Hematopoietic multipotent progenitor cell treated with erythropoietin and hydrocortisone succinate and interleukin-3 and kit ligand, for 17 days (in vitro differentiated cells): ENCODE results near the gene FHIT.
"Not testable (repeated sequence)": the region's sequence is repeated elsewhere in the genome, so short reads cannot be mapped to it uniquely, and the experiment has no call there.

ENCODE experiments used
- DNase-seq: peaks from one replicate; pipeline ENCODE4 v3.0.0-alpha.2; 2015; ENCODE audit warnings: low spot score

Gene FHIT

DNA sequence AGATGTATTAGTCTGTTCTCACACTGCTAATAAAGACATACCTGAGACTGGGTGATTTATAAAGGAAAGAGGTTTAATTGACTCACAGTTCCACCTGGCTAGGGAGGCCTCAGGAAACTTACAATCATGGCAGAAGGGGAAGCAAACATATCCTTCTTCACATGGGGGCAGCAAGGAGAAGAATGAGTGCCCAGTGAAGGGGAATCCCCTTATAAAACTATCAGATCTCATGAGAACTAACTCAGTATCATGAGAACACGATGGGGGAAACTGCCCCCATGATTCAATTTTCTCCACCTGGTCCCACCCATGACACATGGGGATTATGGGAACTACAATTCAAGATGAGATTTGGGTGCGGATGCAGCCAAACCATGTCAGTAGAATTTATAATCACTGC, 1316.7 kb downstream of the FHIT start:
- not testable (repeated sequence) for DNase-seq

DNA sequence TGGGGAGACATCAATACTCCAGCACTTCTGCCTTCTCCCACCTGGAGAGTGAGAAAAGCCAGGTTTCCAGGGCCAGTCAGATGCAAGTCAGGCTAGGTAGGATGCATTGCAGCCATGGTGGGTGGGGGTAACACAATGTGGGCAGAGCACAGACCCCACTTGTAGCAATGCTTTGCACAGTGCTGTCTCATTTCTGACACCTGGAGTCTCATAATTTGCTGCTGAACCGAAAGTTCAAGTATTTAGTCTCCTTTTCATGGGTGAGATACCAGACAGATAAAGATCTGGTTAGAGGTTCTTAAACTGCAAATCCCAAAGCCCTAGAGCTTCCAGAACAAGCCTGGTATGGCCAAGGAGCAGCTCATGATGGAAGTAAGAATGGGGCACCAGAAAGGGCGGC, 1321.1 kb downstream of the FHIT start:
- no peak for DNase-seq

DNA sequence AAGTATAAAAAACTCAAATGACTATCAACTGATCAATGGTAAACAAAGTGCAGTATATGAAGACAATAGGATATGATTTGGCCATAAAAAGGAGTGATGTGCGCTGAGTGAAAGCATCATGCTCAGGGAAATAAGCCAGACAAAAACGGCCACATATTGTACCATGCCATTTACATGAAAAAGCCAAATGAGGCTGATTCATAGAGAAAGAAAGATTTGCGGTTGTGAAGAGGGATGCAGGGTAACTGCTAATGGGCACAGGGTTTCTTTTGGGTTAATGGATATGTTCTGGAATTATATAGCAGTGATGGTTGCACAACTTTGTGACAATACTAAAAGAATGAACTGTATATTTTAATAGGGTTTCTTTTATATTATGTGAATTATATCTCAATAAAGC, 1324.2 kb downstream of the FHIT start:
- no peak for DNase-seq

DNA sequence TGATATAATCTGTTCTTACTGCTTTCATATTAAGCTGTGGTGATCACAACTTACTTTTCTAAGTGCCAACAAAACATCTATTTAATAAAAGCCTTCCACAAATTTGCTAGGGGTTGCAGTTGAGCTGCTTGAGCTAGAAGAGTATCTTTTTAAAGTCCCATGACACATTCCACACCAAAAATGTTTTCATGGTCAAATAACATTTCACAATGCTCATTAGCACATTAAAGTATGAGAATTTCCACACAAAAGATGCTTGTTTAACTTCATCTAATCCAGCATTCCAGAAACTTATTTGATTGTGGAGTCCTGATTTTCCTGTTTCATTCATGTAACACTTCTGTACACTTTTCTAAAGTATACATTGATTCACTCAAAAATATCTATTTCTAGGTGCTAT, 1325.3 kb downstream of the FHIT start:
- no peak for DNase-seq

DNA sequence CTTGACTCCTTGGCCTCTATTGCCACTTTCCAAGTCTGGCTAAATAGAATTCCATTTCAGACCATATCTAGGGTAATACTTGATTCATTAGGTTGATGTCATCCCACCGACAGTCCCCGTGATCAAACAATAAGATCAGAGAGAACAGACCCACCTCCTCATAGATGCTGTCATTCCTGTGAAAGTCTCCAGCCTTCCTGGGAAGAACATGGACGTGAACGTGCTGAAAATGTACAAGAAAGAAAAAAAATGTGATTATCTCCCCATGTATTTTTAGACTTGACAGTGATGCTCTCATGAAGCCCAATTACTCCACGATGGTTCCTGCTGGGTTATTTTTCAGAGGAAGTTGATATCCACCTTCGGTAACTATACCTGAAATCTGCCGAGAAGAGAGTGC, 1329.1 kb downstream of the FHIT start:
- DNase-seq = no peak

DNA sequence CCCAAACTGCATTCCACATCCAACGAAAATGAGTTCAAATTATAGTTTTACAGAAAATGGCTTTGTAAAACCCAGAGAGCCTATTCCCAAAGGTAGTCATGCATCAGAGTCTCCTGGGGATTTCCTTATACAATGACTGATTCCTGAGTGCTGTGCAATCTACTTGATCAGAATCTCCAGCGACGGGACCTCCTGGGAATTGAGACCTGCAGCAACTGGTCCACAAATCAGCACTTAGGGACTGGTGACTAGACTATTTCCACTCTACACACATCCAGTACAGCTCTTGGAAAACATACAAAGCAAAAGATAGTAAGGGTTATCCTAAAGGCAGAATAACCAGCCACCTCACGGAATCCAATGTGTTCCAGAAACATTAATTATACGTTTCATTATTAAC, 1330.4 kb downstream of the FHIT start:
- no peak for DNase-seq

DNA sequence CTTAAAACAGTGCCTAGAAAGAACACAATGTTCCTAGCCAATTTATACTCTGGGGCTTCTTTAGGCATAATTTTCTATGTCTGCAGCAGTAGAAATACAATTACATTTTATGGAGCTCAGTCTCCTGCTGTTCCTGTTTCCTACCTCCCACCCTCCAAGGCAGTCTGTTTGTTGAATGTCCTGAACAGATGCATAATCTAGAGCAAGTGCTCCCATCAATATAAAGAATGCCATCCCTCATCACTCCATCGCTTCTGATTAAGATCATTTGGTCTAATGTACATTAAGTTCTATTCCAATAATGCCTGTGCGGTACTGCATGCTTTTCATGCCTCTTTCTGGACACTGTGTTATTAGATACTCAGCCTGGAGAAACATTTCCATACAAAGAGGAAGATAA, 1331.7 kb downstream of the FHIT start:
- no peak for DNase-seq

DNA sequence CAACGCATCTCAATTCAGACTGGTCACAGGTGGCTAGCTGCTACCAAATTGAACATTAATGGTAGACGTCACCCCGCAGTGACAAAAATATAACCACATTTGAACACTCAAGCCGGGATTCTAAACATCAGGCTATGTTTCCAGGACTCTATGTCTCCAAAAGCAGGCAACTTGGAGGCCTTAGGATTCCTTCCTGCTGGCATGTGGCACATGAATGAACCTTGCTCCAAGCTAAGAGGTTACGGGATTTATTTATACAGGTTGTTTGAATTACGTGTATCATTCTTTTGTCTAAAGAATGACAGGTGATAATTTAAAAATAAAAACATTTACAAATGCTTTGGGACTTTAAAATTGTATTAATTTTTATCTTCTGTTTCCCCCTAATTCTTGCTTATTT, 1337.0 kb downstream of the FHIT start:
- no peak for DNase-seq

DNA sequence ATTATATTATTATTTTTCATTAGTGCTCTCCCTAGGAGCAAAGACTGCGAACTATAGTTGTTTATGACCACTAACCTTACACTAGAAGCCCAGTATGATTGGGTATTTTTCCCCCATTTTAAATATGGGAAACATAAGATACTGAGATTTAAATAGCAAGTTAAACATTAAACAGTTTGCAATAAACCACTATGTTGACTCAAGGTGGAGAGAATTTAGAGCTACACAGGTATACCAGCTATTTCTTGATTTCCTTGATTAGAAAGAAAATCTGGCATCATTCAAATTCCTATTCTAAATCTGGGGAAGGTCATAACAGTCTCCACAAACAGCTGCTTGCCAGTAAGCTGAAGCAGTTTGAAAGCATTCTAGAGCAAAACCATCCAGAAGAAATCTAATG, 1337.6 kb downstream of the FHIT start:
- DNase-seq = no peak

DNA sequence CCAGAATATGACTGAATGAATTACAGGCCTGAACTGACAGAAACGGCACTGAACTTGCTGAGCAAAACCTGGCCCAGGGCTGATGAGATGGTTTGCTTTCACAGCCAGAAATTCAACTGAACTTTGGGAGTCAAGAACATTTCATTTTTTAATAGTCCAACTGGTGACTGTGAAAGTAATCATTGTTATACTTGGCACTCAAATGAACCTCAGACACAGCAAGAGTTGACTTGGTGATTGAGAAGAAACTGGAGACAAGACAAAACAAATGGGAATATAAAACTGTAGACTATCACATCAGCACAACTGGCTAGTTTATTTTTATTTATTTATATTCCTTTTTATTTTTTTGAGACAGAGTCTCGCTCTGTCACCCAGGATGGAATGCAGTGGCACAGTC, 1342.6 kb downstream of the FHIT start:
- no peak for DNase-seq

DNA sequence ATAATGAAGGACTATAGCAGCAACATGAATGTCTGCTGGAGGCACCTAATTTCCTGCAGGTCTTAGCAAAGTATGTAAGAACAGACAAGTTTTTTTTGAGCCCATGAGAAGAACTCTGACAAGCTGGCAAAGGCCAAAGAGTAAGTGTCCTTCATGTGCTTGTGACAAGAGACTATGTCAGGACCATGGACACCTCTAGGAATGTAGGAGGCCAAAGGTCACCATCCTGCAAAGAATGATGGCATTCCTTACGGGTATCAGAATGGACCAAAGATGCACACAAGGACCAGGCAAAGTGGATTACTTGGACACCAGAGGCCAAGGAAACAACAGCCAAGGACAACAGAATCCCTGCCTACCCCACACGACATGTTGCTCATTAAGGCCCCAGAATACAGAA, 1343.0 kb downstream of the FHIT start:
- no peak for DNase-seq

DNA sequence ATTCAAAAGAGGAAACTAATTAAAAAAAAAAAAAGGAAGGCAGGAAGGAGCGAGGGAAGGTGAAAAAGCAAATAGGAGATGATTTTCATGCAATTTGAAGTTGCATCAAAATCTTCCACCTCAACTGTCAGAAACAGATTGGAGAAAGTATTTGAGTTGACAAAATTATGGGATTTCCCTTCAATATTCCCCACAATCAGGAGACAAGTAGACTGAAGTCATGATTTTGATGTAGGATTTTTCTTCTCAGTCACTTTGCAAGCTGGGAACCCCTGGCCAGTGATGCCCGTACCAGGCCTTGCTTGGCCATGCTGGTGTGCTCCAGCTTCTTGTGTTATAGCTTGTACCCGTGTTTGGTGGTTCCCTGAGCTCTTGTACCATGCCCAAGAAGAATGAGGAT, 1347.0 kb downstream of the FHIT start:
- no peak for DNase-seq

DNA sequence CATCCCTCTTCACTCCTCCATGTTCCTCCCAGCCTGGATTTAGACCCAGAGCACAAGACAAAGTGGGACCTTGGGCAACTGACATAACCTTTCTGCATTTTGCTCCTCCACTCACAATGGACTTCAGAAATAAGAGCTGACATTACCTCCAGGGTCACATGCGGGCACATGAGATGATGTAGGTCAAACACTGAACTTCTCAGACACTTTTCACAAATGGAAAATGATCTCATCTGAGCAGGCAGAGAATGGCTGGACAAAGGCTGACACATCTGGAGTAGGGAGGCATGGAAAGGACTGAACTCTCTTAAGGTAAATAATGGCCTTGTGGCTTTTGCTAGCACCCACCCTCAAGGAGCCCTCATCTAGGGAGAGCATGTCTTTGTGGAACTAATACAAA, 1352.2 kb downstream of the FHIT start:
- DNase-seq = no peak

DNA sequence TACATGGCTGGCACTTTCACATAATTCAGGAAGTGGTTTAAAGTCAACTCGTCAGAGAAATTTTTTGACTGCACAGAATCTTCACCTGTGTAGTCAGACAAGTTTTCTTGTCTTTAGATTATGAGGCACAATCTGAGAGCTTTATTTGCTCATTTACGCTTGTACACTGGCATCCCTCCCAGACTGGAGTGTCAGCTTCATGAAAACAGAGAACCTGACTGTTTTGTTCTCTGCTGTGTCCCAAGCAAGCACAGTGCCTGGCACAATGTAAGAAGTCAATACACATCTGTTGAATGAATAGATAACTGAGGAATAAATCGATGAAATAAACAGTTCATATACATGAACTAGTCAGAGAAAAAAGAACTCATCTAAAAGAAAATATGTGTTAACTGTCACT, 1355.3 kb downstream of the FHIT start:
- no peak for DNase-seq

DNA sequence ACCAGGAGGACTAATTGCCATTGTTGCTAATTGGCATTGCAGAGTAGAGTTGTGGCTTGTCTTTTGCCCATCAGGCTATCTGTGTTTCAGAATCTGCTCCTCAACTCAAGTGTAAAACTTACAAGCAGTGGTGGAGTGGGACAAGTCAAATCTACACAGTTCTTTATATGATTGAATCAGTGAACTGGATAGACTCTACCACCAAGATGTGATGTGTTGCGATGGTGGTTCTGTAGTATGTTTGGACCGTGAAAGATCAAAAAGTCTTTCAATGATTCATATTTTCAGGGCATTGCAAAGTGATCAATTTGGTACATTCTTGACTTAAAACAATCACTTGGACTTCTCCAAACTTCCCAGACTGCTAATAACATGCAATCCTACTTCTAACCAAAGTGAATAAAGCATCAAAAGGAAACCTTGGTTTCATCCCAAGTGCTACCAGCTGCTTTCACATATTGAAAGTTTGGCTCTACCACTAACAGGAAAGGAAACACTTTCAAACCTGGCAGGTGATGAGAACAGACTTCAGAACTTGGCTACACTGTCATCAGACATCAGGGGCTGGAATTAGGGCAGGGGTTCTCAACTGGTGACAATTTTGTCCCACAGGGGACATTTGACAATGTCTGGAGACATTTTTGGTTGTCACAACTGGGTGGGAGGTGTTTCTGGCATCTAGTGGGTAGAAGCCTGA, 1356.7 kb downstream of the FHIT start:
- DNase-seq = no peak

DNA sequence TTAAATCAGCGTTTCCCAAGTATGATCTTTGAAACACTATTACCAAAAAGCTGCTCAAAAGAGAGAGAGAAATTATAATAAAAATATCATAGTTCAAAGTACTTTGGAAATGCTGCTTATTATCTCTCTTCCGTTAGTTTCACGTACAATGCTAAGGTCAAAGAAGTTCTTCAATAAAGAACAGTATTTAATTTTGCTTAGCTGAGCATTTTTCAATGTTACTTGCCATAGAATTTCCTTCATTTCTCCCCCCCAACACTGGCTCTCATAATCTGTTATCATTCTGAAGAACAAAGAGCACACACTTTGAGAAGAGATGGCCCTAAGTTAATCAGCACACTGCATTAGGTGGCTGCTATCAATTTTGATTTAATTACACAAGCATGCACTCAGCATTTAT, 1360.6 kb downstream of the FHIT start:
- no peak for DNase-seq

DNA sequence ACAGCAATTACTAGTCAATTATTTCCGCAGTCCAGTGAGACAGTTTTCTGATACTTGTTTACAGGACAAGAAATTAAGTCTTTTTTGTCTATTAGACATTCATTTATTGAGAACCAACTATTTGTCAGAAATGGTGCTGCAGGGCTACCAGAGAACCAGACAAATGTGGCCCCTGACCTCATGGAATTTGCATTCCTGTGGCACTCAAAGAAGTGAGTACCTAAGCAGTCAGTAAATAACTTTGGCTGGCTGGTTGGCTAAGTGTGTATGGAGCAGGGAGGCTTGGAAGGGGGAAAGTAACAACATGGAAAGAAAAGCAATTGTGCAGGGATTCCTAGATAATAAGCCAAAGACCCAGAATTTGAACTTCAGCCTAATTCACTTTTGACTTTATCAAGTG, 1364.5 kb downstream of the FHIT start:
- DNase-seq = no peak

DNA sequence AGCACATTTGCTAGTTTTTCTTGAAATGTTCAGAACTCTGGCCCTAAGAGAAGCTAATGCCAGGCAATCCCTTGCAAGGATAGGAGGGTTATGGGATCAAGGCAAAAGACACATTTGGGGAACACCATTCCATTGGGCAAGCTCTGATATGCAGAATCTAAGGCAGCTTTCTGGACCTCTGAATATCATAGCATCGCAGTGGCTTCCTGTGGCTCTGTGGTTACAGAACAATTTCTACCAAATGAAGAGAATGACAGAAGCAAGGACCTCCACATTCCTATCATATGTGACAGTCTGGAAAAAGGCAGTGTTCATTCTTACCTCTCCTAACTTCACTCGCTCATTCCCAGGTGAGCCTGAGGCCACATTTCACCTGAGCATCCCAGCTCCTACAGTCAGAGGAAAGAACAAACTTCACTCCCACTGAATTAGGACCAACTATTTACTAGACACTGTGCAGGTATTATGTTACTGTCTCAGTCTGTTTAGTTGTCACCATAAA, 1365.3 kb downstream of the FHIT start:
- no peak for DNase-seq

DNA sequence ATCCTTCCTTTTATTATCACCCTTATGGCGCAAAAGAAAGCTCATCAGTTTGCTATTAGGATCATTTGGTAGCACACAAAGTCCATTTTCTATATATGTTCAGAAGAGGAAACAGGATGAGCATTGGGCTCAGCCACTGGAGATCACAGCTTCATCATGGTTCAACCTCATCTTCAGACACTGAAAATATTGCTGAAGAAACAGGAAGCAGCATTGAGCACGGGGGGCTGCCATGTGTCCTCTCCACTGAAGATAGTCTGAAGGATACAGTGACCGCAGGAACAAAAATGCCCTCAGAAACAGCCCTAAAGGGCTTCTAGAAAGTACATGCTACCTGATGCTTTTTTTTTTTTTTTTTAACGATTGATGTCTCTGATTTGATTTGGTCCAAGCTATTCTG, 1366.2 kb downstream of the FHIT start:
- DNase-seq = no peak

DNA sequence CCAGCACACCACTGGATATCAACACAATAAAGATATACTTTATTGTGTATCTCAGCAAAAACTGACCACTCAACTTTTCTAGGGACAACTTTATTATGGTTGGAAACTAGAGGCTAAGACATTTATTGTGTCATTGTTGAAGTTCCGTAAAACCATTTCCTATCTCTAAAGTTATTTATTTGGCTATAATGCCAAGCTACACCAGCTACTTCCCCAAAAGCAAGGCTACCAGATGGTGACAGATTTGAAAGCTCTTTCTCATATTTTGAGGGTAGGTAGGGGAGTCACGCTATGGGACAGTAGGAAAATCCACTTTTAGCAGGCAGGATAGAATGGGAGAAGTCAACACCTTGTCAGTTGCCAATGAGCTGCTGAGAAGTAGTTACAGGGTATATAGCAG, 1366.8 kb downstream of the FHIT start:
- DNase-seq = no peak

DNA sequence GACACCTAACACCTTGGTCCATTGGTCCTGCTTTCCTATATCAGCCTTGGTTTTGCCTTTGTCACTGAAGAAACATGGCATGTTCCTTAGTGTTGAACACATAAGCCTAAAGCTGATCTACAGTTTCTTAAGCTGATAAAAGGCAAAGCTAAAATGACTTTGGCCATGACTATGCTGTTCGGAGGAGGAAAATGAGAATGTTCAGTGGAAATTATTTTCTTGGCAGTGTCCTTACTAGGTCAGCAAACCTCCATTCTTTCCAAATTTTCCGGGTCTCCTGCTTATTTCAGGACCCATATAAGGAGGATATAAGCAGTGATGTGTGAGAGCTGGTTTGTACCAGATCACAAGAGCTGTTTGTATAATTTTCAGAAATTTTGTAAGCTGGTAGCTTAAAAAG, 1368.5 kb downstream of the FHIT start:
- no peak for DNase-seq

DNA sequence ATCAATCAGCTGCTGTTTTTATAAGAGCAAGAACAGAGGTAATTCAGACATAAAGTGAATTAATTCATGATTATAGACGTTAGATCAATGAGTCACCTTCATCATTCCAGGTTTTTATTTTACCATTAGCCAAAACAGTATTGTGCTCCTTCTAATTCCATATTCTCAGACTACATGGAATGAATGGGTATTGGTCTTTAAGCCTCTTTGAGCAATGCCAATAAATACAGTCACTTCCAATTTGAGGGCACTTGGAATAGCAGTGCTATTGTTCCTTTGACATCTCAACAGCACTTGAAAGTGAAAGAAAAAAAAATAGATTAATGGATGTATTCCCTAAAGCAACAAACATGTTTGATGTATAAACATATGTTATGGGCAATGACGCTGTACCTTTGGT, 1370.5 kb downstream of the FHIT start:
- DNase-seq = no peak

DNA sequence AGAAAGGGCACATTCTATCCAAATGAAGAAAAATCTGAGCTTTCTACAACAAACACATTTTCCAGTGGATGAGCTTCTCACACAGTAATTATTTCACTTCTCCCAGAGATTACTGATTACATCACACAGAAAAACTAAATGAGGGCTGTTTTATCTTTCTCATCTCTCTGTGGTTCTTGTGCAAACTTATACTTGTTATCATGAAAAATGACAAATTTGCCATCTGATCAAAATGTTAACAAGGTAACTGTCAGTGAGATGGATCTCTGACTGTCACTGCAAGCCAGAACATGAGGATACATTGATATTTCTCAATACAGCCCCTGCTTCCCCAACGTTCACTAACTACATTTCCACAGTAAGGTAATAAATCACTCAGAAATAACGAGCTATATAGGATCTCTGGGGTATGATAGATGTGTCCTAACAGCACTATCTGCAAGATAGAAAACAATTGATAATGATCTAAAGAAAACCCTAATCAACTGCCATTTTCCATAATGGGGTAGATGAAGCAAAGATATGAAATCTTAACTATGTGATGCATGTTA, 1372.1 kb downstream of the FHIT start:
- no peak for DNase-seq

DNA sequence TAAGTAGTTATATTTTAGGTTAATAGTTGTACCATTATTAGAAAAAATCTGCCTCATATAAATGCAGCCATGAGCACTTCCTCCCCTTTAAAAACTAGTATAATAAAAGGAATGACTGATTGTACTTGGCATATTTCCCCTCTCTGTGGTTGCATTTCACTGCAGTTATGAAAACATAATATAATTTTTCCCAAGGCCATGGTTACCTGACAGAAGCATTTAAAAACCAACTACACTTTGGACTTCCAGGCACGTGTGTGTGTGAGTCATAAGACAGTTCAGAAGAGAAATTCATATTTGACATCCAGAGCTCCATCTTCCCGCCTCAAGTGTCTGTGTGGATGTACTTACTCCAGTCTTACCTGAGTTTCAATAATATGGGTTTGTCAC, 1373.2 kb downstream of the FHIT start:
- DNase-seq = no peak
